HG03175 (cell line): ENCODE measurements around the gene KDM4B.

ENCODE experiments used
- ATAC-seq: cut with Tn5 transposase; IDR thresholded peaks from one replicate; pipeline ENCODE4 v1.9.1; 2021; ENCODE audit warnings: mild to moderate bottlenecking, moderate library complexity; ENCODE audit not compliant: unreplicated experiment

The KDM4B gene

GRCh38 chr19:5132206-5132560 is 163.3 kb downstream of the KDM4B start:
- ATAC-seq: no peak

- no peak for ATAC-seq
Observed at GRCh38 chr19:5132698-5133651, 164.1 kb downstream of the KDM4B start.

GRCh38 chr19:5133986-5134595 is 165.2 kb downstream of the KDM4B start:
- ATAC-seq: no peak

GRCh38 chr19:5134691-5135090 is 165.8 kb downstream of the KDM4B start:
- no peak for ATAC-seq

GRCh38 chr19:5136073-5136855 is 167.4 kb downstream of the KDM4B start:
- ATAC-seq: no peak

- ATAC-seq: no peak
Observed at GRCh38 chr19:5137114-5137513, 168.2 kb downstream of the KDM4B start.

GRCh38 chr19:5137571-5138124 is 168.7 kb downstream of the KDM4B start:
- no peak for ATAC-seq

- no peak for ATAC-seq
Observed at GRCh38 chr19:5138606-5139582, 170.0 kb downstream of the KDM4B start.

- no peak for ATAC-seq
Observed at GRCh38 chr19:5139583-5140325, 170.8 kb downstream of the KDM4B start.

GRCh38 chr19:5141129-5141849 is 172.4 kb downstream of the KDM4B start:
- ATAC-seq: no peak

- no peak for ATAC-seq
Observed at GRCh38 chr19:5141850-5142724, 173.2 kb downstream of the KDM4B start.

- no peak for ATAC-seq
Observed at GRCh38 chr19:5142725-5143097, 173.8 kb downstream of the KDM4B start.

- no peak for ATAC-seq
Observed at GRCh38 chr19:5143471-5144411, 174.8 kb downstream of the KDM4B start.

- ATAC-seq: no peak
Observed at GRCh38 chr19:5144545-5145179, 175.7 kb downstream of the KDM4B start.

- ATAC-seq: no peak
Observed at GRCh38 chr19:5145521-5146511, 176.9 kb downstream of the KDM4B start.
